Measurements from ENCODE around the gene ISYNA1.

- TF ChIP-seq CREB1 (IDR thresholded peaks at IDR 0.05; ENCODE audit: low read depth) = no peak
- TF ChIP-seq TEAD4 (IDR thresholded peaks at IDR 0.05) = no peak
- no peak for TF ChIP-seq EP300 (IDR thresholded peaks at IDR 0.05; ENCODE audit: borderline replicate concordance)
- no peak for TF ChIP-seq FOXM1 (IDR thresholded peaks at IDR 0.05; ENCODE audit: borderline replicate concordance, low read depth)
- no peak for TF ChIP-seq CEBPB (IDR thresholded peaks at IDR 0.05)
- TF ChIP-seq MAX (IDR thresholded peaks at IDR 0.05) = no peak
- TF ChIP-seq RAD21 (IDR thresholded peaks at IDR 0.05; ENCODE audit: low read depth) = no peak
- no peak for TF ChIP-seq YY1 (IDR thresholded peaks at IDR 0.05; ENCODE audit: low read depth)
- TF ChIP-seq TAF1 (IDR thresholded peaks at IDR 0.05; ENCODE audit: low read depth) = no peak
- TF ChIP-seq ZBTB7A (IDR thresholded peaks at IDR 0.05; ENCODE audit: low read depth) = 0 out of 2 replicates have a peak, but pooled peaks have one; percentile 28
- no peak for TF ChIP-seq REST (IDR thresholded peaks at IDR 0.05; ENCODE audit: low read depth)
- TF ChIP-seq EGR1 (IDR thresholded peaks at IDR 0.05) = no peak
These were observed 23.5 kb upstream of the ISYNA1 start for GRCh38 chr19:18461471-18461870.
